Lower leg skin (tissue), 4 donors: ENCODE results near the gene C1orf50. TPM values are rescaled to one million over a fixed set of nuclear protein-coding genes. Genes with fewer than 3 reads are reported as not detected.

Source experiments
- DNase-seq, 2 donors: peaks; one replicate each; pipeline ENCODE4 v3.0.0-alpha.2; 2019; ENCODE audit warnings: low spot score in 2 of 2
- H3K4me3 ChIP-seq: fragments of 200-600 bp; sonication (generic); 2 replicates; pipeline ENCODE4 v1.5.1; 2017; ENCODE audit warnings: mild to moderate bottlenecking, low read depth; ENCODE audit not compliant: poor library complexity, severe bottlenecking
- CTCF ChIP-seq, 3 donors: fragments of 450-650 bp; IDR thresholded peaks; one replicate each; pipeline ENCODE4 v1.5.1; 2016; ENCODE audit warnings: antibody characterized with exemption in 3 of 3, mild to moderate bottlenecking in 3 of 3, moderate library complexity in 2 of 3
- POLR2A ChIP-seq, 2 donors: fragments of 450-650 bp; IDR thresholded peaks; one replicate each; pipeline ENCODE4 v1.6.1; 2016 to 2017; ENCODE audit warnings: antibody characterized with exemption in 2 of 2, mild to moderate bottlenecking in 1 of 2, moderate library complexity in 1 of 2
- WGBS, 2 donors: methylation state at CpG; one replicate each; pipeline ENCODE4 v1.1.5; 2018; 5-methylcytosine and 5-hydroxymethylcytosine counted together
- intact Hi-C: fragments of 100-400 bp; cut with DNase I; formaldehyde crosslinking; loops from one replicate; pipeline ENCODE4 v1.15.0; 2023; ENCODE audit warnings: low total_unique reads
- total RNA-seq, 4 donors: library from RNA; depleted of rRNA; stranded (reverse); fragments of >200 nt; gene quantifications; one replicate each; pipeline ENCODE4 v1.1.0, GENCODE V29; 2016

The C1orf50 gene
- total RNA-seq, 4 donors from 2014 or later: 2.5 to 6.7 (median 3.6) TPM

- TF ChIP-seq POLR2A (IDR thresholded peaks at IDR 0.05) (no peak), CTCF (IDR thresholded peaks at IDR 0.05) (no peak)
- DNase-seq: peak in 1 of 2 donors; percentile 28
- WGBS, 2 donors: 59 to 70% methylated on average over 4 of the region's 4 CpGs
- no peak overlapping the region for H3K4me3 ChIP-seq
- intact Hi-C loops: no loop called here
These were observed 36.1 kb upstream of the C1orf50 start for GRCh38 chr1:42730988-42731387.

- WGBS, 2 donors: 51 to 61% methylated on average over 3 of the region's 3 CpGs
- peak in 1 of 2 donors; percentile 48 for DNase-seq
- TF ChIP-seq POLR2A (IDR thresholded peaks at IDR 0.05) (no peak), CTCF (IDR thresholded peaks at IDR 0.05) (no peak)
- intact Hi-C loops: no loop called here
- H3K4me3 ChIP-seq: no peak overlapping the region
These were observed 35.5 kb upstream of the C1orf50 start for GRCh38 chr1:42731585-42731984.

- WGBS, 2 donors: 74 to 79% methylated on average over 10 of the region's 10 CpGs
These were observed 34.8 kb upstream of the C1orf50 start for GRCh38 chr1:42732126-42732680.

GRCh38 chr1:42733415-42734200 is 33.4 kb upstream of the C1orf50 start:
- no peak for TF ChIP-seq POLR2A (IDR thresholded peaks at IDR 0.05)
- TF ChIP-seq CTCF (IDR thresholded peaks at IDR 0.05): no peak
- peak in 1 of 2 donors; percentile 82 for DNase-seq

More at GRCh38 chr1:42732126-42732680, 34.8 kb upstream of the C1orf50 start:
- intact Hi-C loops: no loop called here
- TF ChIP-seq POLR2A (IDR thresholded peaks at IDR 0.05): no peak
- TF ChIP-seq CTCF (IDR thresholded peaks at IDR 0.05): no peak
- H3K4me3 ChIP-seq: no peak overlapping the region
- DNase-seq: peak in 1 of 2 donors; percentile 68

GRCh38 chr1:42734201-42735035 is 32.6 kb upstream of the C1orf50 start:
- intact Hi-C loops: no loop called here

More at GRCh38 chr1:42733415-42734200, 33.4 kb upstream of the C1orf50 start:
- intact Hi-C loops: no loop called here
- H3K4me3 ChIP-seq: no peak overlapping the region
- WGBS, 2 donors: 90 to 93% methylated on average over 11 to 12 of the region's 12 CpGs

GRCh38 chr1:42735056-42735455 is 32.0 kb upstream of the C1orf50 start:
- peak in 1 of 2 donors; percentile 81 for DNase-seq
- 82 to 84% methylated on average over 7 to 10 of the region's 11 CpGs for WGBS, 2 donors
- no peak for TF ChIP-seq POLR2A (IDR thresholded peaks at IDR 0.05)
- TF ChIP-seq CTCF (IDR thresholded peaks at IDR 0.05): no peak
- no peak overlapping the region for H3K4me3 ChIP-seq
- intact Hi-C loops: no loop called here

More at GRCh38 chr1:42734201-42735035, 32.6 kb upstream of the C1orf50 start:
- WGBS, 2 donors: 89 to 90% methylated on average over 7 of the region's 7 CpGs
- TF ChIP-seq POLR2A (IDR thresholded peaks at IDR 0.05): no peak
- H3K4me3 ChIP-seq: no peak overlapping the region
- peak in 1 of 2 donors; percentile 50 for DNase-seq
